GM18861 (cell line): ENCODE measurements around the gene USH2A.
"Not testable (repeated sequence)": the region's sequence is repeated elsewhere in the genome, so short reads cannot be mapped to it uniquely, and the experiment has no call there.

Experiments
- ATAC-seq: cut with Tn5 transposase; IDR thresholded peaks from one replicate; pipeline ENCODE4 v1.9.1; 2021; ENCODE audit not compliant: unreplicated experiment

USH2A gene

DNA sequence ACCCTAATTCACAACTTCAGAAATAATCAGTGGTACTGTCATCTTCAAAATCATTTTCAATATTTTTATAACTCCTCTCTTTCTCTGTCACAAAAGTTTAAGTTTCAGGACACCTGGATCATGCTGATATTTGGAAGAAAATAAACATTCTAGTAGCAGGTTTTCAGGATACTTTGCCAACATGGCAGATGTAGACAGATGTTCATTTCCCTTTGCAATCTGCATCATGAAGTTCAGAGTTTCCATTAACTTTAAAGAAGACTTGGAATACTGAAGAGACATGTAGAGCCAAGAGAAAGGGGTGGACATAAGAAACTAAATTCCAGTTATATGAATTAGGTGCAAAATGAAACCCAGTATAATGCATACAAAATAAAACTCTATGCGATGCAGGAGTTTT is 218.1 kb downstream of the USH2A start:
- no peak for ATAC-seq

DNA sequence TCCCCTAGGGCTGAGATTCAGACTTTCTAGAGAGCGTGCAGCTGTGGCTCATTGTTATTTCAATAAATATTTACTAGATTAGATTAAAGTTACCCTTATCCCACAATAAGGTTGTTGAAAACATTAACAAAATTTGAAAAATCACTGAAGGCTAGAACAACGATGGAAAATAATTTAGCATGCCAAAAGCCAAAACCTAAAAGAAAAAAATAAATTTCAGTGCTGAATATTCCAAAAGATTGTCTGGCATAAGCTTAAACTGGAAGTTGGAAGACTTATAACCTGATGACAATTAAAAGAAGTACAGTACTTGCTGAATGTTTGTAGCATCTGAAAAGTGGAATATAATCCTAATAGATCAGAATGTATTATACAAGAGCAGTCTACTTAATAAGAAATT is 221.3 kb downstream of the USH2A start:
- no peak for ATAC-seq

DNA sequence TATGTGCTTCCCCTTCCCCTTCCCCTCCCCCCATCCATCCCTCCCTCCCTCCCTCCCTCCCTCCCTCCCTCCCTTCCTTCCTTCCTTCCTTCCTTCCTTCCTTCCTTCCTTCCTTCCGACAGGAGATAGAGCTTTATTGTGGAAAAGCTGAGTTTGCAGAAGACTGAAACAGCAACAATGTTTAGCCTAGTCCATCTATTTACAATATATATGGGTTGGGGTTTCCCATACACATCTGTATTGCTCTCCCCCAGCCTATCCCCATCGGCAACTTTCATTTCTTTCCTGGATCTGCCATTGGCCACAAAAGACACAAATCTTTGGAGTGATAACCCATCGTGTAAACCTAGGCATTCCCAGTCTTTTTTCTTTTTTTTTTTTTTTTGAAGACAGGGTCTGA is 222.3 kb downstream of the USH2A start:
- no peak for ATAC-seq

DNA sequence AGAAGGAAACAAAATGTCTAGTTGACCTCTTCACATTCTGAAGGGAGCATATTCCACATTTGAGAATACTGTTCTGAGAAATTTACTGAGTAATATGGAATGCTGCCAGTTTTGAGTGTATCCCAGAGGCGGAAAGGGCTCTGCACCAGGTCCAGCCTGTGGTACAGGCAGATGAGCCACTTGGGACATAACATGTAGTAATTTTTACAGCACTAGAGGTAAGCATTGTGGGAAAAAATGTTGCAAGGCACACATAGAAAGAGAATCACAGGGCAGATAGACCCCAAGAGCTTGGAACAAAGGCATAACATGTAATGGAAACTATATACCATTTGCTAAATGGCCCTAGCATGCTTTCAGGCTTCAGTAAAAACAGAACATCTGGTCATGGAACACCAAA is 228.5 kb downstream of the USH2A start:
- no peak for ATAC-seq

DNA sequence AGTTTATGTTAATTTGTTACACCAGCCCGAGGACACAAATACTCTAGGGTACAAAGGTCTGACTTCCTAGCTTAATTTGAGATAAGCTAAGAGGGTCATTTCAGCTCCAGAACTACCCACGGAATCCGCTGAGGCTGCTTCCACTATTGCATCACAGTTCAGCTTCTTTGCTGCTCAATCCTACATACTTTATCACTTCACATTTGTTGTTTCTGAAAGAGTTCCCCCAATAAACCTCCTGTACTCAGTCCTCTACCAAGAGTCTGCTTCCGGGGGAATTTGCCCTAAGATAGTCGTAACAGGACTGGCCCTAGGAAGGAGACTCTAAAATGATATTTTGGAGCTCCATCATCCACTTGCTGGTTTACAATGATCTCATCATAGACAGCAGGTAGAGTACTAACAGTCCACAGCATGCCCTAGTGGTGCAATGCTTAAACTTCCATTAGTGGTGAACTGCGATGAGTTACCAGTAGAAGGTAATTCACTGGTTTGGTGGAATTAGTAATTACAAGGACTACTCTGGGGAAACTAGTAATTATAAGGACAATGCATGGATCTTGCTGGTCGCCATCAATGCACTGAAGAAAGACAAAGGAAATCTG is 229.3 kb downstream of the USH2A start:
- peak; percentile 53 for ATAC-seq

DNA sequence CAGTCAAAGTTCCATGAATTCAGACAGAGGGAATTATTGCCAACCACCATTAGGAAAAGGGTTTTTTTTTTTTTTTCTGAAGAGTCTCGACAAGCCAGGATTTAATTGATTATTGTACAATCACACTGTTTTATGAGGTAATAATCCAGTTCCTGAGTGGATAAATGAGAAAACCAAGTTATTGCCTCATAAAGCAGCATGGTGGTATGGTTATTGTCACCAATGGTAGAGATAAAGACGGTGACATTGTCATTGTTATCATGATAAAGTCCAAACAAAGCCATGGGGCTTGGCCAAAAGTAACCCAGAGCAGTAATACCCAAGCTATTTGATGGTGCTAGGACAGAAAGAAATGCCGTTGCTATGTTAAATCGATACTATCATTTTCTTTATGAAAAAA is 232.8 kb downstream of the USH2A start:
- no peak for ATAC-seq

DNA sequence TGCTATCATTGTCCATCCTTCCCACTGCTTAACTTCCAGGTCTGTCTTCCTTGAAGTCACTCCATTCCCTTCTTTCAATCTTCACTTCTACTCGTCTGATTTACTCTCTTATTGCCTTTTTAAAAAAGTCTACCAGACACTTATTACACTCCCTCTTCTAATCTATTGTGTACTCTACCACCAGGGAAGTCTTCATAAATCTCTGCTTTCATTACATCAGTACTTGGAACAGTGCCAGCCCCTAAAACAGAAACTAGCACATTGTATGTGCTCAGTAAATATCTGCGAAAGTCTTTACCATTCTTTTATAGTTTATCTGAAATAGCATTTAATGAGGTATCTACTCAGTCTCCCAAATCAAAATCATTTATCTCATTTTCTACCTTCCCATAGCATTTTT is 236.4 kb downstream of the USH2A start:
- ATAC-seq, result no peak

DNA sequence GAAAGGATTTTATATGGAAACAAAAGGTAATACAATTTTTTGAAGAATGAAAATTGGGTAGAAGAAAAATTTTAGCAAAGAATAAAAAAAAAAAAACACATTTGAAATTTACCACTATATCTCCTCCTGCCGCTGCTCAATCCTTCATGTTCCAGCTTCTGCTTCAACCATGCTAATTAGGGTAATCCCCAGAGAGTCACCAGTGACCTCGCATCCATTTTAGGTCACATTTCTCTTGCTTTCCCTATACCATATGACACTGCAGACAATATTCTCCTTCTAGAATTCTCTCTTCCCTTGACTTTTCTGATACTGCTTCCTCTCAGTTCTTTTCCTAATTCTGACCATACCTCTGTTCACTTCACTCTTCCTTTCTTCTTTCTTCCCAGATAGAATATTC is 237.1 kb downstream of the USH2A start:
- ATAC-seq, result no peak

DNA sequence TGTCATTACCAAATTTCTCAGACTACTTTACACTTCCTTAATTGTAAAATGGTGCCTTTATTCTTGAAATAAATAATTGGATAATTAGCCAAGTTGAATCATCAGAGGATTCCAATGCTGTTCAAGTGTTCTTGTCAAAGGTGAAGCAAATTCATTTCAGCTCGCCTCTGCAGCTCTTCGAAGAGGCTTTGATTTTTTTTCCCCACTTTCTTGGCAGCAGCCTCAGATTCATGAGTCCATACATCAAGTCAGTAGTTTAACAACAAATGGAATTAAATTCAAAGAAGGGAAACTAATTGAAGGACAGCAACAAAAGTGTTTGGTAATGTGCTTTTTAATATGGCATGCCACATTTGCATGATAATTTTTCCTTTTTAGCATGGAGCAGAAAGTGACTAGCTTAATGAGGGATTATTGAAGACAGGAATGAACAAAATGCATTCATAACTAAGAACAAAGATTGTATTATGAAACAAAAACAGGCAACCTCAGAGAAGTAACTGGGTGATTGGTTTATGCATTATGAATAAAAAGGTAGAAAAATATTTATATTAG is 239.0 kb downstream of the USH2A start:
- no peak for ATAC-seq

DNA sequence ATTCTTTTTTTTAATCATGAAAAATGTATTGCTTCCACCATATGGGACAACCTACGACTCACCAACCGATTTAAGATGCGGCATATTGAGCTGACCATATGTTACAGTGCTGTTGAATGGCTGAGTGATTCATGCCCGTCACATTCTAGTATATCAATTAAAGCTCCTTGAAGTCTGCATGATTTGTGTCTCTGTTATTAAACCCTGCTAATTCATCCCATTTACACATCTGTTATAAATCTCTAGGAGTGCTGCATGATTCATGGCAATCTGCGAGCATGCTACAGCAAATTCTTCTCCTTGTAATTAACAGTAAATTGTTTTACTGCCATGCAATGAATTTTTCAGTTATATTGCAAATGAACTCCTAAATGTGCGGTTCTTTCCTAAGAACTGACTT is 239.8 kb downstream of the USH2A start:
- ATAC-seq, result no peak

DNA sequence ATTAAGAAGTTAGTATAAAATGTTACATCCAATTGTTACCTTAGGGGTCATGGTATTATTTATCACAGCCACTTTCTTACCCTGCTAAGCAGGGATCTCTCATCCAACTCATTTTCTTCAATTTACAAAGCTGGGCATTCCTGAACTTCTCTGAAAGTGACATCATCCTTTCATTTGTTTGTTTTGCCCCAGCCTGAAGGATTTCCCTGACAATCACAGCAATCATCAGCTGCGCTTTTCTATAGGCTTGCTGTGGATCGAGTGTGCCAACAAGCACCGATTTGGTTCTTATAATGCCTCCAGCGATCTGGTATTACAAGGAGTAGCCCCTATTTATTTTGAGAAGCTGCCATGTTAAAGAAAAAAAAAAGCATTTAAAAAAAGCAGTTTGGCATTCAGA is 240.2 kb downstream of the USH2A start:
- no peak for ATAC-seq

DNA sequence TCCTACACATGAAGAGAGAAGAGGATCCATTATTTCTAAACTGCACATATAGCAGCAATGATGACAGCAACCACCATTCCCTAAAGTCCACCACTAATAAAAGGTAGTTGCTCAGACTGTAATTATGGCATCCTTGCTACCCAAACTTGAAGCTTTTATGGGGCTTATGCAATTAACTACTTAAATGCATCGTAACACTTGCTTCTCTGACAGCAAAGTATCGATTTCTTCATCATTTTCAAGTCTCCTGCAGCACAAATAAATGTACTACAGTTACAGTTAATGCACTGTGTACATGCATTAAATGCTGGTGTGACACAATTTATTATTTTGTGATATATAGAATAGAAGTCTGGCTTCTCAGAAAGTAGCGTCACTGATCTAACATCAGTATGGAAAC is 241.7 kb downstream of the USH2A start:
- ATAC-seq, result no peak

DNA sequence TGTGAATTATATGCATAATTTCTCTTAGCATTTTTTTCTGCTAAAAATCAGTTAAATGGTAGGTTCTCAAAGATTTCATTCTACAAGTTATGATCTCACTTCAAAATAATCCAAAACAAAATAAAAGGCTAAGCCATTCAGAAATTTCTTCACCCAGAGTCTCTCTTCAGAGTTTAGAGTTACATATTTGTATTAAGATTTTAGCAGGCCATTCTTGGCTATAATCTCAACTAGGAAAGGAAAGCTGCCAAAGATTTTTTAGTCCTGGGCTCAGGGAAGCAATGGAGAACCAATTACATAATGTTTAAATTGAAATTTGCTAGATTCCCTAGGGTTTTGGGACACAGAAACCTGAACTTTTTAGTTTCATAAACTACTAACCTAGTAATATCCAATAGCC is 245.0 kb downstream of the USH2A start:
- no peak for ATAC-seq

DNA sequence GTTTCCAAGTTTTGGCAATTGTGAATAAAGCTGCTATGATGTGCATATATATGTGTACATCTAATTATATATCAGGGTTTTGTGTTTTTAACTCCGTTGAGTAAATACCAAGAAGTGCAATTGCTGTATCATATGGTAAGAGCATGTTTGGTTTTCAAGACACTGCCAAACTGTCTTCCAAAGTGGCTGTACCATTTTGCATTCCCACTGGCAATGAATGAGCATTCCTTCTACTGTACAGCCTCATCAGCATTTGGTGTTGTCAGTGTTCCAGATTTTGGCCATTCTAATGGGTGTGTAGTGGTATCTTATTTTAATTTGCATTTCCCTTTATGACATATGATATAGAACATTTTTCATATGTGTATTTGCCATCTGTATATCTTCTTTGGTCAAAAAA is 246.3 kb downstream of the USH2A start:
- no peak for ATAC-seq

DNA sequence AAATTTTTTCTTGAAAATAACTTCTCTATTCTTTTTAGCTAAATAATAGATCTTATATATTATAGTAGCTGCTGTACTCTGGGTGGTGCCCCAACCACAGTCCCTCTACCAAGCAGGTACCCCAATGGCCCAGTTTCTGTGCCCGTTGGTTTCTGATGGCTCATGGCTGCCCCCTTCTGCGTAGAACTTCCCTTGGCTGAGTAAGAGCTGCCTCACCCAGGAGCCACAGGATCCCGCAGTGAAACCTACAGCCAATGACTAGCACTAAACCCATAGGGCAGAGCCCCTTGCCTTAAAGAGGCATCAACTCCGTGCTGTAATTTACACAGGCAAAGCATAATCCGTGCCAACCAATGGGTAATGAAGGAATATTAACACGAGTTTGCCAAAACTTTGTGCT is 247.5 kb downstream of the USH2A start:
- no peak for ATAC-seq

DNA sequence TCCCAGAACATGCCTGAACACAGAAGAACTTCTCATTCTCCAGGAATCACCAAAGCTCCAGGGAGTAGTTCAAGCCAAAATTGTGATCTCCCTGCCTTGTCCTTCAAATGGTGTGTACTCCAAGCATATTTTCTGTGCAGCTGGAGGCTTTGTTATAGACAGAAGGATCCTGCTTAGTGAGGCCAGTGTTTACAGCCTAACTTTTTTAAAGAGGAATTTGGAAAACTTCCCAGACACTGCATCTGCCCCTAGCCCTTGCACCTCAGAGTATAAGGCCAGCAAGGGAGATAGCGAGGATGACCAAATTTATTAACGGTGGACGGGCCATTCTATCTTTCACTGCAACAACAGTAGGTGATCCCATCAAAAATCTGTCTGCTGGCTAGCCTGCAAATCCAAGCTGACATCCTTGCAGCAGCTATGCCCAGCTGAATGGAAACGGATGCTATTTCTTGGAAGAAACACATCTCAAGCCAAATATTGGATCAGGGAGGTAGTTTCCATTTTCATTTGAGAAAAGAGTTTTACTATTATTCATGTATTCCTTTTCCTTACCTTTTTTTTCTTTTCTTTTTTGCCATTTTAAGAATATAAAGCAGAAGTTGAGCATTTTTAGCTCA is 249.8 kb downstream of the USH2A start:
- no peak for ATAC-seq

DNA sequence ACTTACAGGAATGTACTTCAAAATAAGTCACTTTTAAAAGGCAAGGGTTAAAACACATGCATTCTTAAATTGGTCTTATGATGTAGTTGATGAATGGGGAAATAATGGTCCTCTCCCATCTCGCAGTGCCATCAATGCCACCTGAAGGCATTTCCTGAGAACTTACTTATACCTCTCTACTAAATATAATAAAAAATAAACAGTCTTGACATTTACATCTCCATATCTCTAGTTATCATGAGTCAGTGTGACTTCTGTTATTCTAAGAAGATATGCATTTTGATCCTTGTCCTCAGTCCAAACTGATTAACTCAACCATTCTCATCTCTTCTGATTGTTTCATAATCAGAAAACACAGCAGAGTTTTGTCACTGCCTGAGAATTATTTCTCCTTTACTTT is 253.9 kb downstream of the USH2A start:
- ATAC-seq, result no peak

DNA sequence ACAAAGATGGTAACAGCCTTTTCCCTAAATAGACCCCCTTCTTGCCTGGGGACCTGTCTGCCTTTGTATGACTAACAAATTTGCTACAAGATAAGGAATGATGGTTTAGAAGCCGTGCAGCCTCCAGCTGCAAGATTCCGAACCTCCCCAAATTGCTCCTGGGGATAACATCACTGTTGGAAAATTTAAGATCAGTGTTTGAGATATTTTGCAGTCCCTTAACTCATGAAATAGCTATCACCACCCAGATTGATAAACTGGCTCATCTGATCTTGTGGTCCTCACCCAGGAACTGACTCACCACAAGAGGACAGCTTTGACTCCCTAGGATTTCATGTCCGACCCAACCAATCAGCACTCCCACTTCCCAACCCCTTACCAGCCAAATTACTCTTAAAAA is 254.7 kb downstream of the USH2A start:
- ATAC-seq, result no peak

DNA sequence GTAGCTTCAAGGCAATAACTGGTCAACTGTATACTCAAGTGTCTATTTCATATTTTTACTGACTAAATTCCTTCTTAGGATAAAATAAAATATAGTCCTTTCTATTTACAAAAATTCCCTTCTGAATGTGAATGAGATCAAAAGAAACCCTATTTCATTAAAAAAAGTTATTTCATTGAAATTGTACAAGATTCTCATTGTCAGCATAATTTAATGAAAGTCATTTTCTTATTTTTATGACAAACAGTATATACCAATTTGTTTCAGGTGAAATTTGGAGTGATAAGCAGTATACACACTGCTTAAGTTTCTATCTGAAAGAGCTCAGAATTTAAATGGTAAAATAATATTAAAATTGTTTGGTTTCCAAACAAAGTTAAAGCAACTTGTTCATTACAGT is 269.2 kb downstream of the USH2A start:
- no peak for ATAC-seq

DNA sequence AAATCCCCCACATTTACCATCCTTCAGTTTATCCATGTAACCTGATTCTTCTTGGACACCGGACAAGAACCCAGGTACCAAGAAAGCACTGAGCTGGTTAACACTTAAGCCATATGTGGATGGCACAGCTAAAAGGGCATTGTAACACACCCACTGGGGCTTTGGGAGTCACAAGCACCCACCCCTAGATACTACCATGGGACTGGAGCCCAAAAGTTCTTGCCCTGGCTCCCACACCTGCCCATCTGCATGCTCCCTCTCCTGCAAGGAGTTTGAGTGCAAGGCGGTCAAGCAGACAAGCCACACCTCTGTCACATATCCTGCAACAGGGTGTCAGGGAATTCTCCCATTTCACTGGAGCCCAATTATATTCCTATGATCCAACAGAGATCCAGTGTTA is 270.1 kb downstream of the USH2A start:
- ATAC-seq, result no peak

DNA sequence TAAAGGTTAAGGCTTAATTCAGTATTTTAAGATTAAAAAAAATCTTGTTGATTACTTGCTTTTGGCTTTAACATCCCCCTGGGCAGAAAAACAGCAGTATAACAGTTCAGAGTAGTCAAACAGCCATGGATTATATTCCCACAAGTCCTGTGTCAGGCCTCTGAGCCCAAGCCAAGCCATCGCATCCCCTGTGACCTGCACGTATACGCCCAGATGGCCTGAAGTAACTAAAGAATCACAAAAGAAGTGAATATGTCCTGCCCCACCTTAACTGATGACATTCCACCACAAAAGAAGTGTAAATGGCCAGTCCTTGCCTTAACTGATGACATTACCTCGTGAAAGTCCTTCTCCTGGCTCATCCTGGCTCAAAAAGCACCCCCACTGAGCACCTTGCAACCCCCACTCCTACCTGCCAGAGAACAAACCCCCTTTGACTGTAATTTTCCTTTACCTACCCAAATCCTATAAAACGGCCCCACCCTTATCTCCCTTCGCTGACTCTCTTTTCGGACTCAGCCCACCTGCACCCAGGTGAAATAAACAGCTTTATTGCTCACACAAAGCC is 277.7 kb downstream of the USH2A start:
- not testable (repeated sequence) for ATAC-seq

DNA sequence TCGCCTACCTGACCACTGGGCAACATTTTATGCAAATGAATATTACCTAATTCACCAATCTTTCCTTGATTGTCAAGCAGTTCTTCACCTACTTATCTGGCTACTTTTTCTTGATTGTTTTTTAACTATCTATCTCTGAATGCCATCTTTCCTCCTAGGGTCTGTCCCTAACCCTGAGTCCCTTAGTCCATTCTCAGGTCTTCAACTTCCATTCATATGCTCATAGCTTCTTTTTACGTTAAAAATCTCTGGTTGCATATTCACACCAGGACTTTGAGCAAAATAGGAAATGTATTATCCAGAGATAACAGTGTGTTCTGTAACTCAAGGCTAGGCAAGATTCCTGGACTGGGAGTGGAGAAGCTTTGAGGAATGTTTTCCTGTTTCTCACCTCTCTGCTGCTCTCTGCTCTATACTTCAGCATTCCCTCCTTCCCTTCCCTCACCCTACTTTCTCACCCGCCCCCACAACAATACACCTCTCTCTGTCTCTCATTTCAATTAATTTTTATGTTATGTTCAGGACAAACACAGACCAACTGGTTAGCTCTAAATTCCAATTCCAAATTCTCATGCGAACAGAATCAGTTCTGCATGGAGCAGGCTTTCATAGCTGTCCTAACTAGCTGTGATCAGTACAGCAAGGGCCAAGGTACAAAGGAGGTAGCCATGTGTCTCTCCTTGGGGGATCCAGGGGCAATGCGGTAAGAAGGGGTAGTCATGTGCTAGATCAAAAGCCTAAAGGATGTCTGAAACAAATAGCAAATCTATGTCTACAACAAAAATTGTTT is 278.4 kb downstream of the USH2A start:
- ATAC-seq, result no peak
